Colonic mucosa (tissue), 4 donors: Measurements from ENCODE around the gene LAMC1. TPM values are rescaled to one million over a fixed set of nuclear protein-coding genes. Genes with fewer than 3 reads are reported as not detected.

Source experiments
- DNase-seq: peaks from one replicate; pipeline ENCODE4 v3.0.0-alpha.2; 2020
- H3K27ac ChIP-seq: fragments of 200-600 bp; one replicate; pipeline ENCODE4 v1.8.0; 2021
- H3K27me3 ChIP-seq: fragments of 200-600 bp; one replicate; pipeline ENCODE4 v1.8.0; 2021
- H3K36me3 ChIP-seq: fragments of 200-600 bp; one replicate; pipeline ENCODE4 v1.8.0; 2021
- H3K4me1 ChIP-seq: fragments of 200-600 bp; one replicate; pipeline ENCODE4 v1.8.0; 2021; ENCODE audit warnings: mild to moderate bottlenecking
- H3K4me3 ChIP-seq: fragments of 200-600 bp; one replicate; pipeline ENCODE4 v1.8.0; 2021
- H3K9ac ChIP-seq, 2 donors: one replicate each; pipeline ENCODE4 v1.7.0; 2013; ENCODE audit warnings: control low read depth in 2 of 2, low read depth in 2 of 2, low read length in 2 of 2
- H3K9me3 ChIP-seq: fragments of 200-600 bp; one replicate; pipeline ENCODE4 v1.8.0; 2021
- intact Hi-C: fragments of 100-400 bp; cut with DNase I; formaldehyde crosslinking; loops from one replicate; pipeline ENCODE4 v1.14.1; 2022
- total RNA-seq, 2 donors: library from RNA; stranded (reverse); fragmentation: NEBNext Ultra II Directional in 1 of 2; extraction: Animal tissue kit (Norgen Biotek cat#: 25700) in 1 of 2; gene quantifications; one replicate each; pipeline ENCODE4 v1.2.1, GENCODE V29; 2021
- TF ChIP-seq, protein P1 (sequence below): fragments of 200-600 bp; IDR thresholded peaks from one replicate; pipeline ENCODE4 v1.8.0; 2022; ENCODE audit warnings: antibody characterized with exemption, mild to moderate bottlenecking
- donor health status: healthy.
- donor health status: DM: no; HTN: no; CAD: no.
- donor health status: DM: no; HTN: no; CAD: no.

LAMC1 gene
- total RNA-seq, 2 donors from 2014 or later = 28.0 to 54.6 TPM

DNA sequence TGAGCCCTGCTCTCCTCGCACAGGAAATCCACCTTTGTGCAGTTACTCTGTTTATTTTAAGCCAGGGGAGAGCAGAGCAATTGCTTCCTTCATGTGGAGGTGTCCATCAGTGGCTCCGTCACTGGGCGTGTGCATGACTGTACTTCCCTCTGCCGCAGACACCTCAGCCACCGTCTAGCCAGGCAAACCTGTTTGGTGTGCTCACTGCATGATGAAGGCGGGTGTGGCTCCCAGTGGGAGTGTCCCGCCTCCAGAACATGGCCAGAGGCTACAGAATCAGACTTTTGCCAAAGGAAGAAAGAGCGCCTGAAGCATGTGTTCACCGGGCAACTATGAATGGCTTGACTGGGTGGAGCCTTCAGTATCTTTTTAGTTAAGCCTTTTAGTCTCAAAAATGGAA is 136.7 kb downstream of the LAMC1 start:
- Histone ChIP-seq H3K4me3 (no peak overlapping the region), H3K27me3 (no peaks in the 10 kb centered on the region), H3K4me1 (no peaks in the 10 kb centered on the region), H3K9me3 (no peaks in the 10 kb centered on the region), H3K9ac (no peak overlapping the region), H3K27ac (peak overlapping the region; percentile 15), H3K36me3 (no peaks in the 10 kb centered on the region)
- DNase-seq = peak; percentile 90
- intact Hi-C loops = no loop called here
- TF ChIP-seq, protein P1, sequence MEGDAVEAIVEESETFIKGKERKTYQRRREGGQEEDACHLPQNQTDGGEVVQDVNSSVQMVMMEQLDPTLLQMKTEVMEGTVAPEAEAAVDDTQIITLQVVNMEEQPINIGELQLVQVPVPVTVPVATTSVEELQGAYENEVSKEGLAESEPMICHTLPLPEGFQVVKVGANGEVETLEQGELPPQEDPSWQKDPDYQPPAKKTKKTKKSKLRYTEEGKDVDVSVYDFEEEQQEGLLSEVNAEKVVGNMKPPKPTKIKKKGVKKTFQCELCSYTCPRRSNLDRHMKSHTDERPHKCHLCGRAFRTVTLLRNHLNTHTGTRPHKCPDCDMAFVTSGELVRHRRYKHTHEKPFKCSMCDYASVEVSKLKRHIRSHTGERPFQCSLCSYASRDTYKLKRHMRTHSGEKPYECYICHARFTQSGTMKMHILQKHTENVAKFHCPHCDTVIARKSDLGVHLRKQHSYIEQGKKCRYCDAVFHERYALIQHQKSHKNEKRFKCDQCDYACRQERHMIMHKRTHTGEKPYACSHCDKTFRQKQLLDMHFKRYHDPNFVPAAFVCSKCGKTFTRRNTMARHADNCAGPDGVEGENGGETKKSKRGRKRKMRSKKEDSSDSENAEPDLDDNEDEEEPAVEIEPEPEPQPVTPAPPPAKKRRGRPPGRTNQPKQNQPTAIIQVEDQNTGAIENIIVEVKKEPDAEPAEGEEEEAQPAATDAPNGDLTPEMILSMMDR = no peak

DNA sequence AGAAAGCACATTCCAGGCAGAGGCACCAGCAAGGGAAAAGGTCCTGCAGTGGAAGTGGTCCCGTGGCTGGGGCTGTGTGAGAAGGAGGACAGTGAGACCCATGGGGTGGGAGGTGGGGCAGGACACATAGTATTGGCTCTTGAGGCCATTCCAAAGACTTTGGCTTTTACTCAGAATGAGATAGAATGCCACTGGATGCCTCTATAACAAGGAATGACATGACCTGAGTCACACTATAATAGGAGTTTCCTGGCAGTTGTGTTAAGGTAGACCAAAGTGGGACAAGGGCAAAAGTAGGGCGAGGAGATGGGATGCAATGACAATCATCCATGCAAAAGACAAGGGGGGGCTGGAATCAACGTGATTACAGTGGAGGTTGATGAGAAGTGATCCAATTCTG is 138.2 kb downstream of the LAMC1 start:
- no peak for DNase-seq
- Histone ChIP-seq H3K9me3 (no peaks in the 10 kb centered on the region), H3K4me1 (no peaks in the 10 kb centered on the region), H3K27me3 (no peaks in the 10 kb centered on the region), H3K27ac (no peak overlapping the region), H3K9ac (no peak overlapping the region), H3K4me3 (no peak overlapping the region), H3K36me3 (no peaks in the 10 kb centered on the region)
- intact Hi-C loops = no loop called here
- TF ChIP-seq, protein P1 = no peak

DNA sequence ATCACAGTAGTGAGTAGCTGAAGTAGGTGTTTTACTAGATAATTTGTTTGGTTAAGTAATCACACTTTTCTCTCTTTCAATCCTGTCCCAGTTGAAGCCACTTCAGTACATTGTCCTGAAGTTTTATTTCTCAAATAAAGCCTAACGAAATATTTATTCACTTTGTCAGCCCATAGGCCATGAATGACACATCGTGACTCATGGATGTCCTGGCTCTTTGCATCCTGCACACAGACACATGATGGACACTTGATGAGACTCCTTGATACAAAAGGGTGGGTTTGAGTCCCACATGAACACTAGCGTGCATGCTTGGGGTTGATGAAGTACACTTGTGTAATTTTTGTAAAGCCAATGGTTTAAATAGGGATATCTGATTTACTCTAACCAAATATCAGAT is 140.1 kb downstream of the LAMC1 start:
- H3K9ac ChIP-seq = no peak overlapping the region
- intact Hi-C loops = no loop called here
- no peaks in the 10 kb centered on the region for H3K27me3 ChIP-seq
- H3K27ac ChIP-seq = no peak overlapping the region
- H3K9me3 ChIP-seq = no peaks in the 10 kb centered on the region
- H3K4me1 ChIP-seq = no peaks in the 10 kb centered on the region
- H3K4me3 ChIP-seq = no peak overlapping the region
- H3K36me3 ChIP-seq = no peaks in the 10 kb centered on the region
- DNase-seq = no peak
- TF ChIP-seq, protein P1 = no peak

DNA sequence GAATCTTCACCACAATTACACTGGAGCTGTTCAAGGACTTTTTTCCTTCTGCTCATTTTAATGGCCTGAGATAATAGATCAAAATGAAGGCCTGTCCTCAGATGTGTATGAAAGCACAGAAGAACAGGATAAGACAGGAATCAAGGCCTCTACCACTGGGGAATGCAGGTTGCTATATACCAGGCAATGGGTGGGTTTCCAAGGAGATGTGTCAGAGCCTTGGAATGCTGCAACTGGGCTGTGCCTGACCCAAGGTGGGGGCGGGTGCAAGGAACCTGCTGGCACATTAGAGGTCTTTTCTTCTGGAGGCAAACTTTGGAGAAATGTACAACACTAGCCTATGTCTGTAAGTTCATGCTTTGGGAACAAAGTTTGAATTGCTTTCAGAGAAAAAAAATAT is 141.1 kb downstream of the LAMC1 start:
- Histone ChIP-seq H3K36me3 (no peaks in the 10 kb centered on the region), H3K4me3 (no peak overlapping the region), H3K9me3 (no peaks in the 10 kb centered on the region), H3K27me3 (no peaks in the 10 kb centered on the region), H3K9ac (no peak overlapping the region), H3K4me1 (no peaks in the 10 kb centered on the region), H3K27ac (no peak overlapping the region)
- TF ChIP-seq, protein P1 = no peak
- DNase-seq = no peak
- intact Hi-C loops = no loop called here

DNA sequence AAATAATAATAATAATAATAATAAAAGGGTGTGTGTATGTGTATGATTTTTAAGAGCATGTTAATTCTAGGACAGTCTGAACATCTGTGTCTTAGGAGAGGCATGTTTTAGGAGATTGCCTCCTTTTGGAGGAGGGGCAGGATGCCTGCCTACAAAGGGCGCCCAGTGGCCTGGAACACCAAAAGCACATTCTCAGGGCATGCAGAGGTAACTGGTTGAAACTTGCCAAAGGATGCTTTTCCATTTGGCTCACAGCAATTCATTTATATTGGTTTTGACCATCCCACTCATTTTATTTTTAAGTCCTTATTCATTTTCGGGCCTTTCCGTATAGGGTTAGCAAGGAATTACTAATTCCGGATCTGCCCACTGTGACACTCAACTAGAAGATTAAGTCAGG is 141.7 kb downstream of the LAMC1 start:
- no peak overlapping the region for H3K4me3 ChIP-seq
- DNase-seq = no peak
- H3K9me3 ChIP-seq = no peaks in the 10 kb centered on the region
- H3K27ac ChIP-seq = no peak overlapping the region
- H3K27me3 ChIP-seq = no peaks in the 10 kb centered on the region
- TF ChIP-seq, protein P1 = no peak
- H3K4me1 ChIP-seq = no peaks in the 10 kb centered on the region
- intact Hi-C loops = no loop called here
- H3K36me3 ChIP-seq = no peaks in the 10 kb centered on the region
- no peak overlapping the region for H3K9ac ChIP-seq

DNA sequence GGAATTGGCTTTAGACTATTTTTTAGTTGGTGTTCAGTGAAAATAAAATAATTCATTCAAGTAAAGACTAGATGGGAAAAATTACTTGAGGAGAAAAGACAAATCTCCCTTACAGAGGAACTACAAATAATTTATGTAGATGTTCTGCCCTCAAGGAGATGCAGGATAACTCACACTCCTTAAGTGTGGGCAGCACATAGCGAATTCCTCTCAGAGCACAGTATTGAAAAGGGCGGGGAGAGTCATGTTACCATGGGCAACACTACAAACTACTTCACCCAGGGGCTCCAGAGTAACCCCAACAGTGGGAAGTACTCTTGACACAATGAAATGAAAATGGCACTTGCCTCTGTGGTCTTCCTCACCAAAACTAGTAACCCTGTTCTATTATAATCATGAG is 142.2 kb downstream of the LAMC1 start:
- TF ChIP-seq, protein P1 = no peak

More for the DNA sequence above, 142.2 kb downstream of the LAMC1 start:
- no peak overlapping the region for H3K4me3 ChIP-seq
- no peak overlapping the region for H3K9ac ChIP-seq
- no peaks in the 10 kb centered on the region for H3K36me3 ChIP-seq
- H3K9me3 ChIP-seq = no peaks in the 10 kb centered on the region
- no peaks in the 10 kb centered on the region for H3K4me1 ChIP-seq
- DNase-seq = no peak
- no peak overlapping the region for H3K27ac ChIP-seq
- intact Hi-C loops = no loop called here
- H3K27me3 ChIP-seq = no peaks in the 10 kb centered on the region
